Left forelimb (tissue), 1 donor: ENCODE measurements around the gene CLEC11A.
"Not testable (repeated sequence)": the region's sequence is repeated elsewhere in the genome, so short reads cannot be mapped to it uniquely, and the experiment has no call there.

ENCODE experiments used
- DNase-seq: peaks from one replicate; pipeline ENCODE4 v3.0.0-alpha.2; 2018; ENCODE audit warnings: low spot score

The CLEC11A gene

DNA sequence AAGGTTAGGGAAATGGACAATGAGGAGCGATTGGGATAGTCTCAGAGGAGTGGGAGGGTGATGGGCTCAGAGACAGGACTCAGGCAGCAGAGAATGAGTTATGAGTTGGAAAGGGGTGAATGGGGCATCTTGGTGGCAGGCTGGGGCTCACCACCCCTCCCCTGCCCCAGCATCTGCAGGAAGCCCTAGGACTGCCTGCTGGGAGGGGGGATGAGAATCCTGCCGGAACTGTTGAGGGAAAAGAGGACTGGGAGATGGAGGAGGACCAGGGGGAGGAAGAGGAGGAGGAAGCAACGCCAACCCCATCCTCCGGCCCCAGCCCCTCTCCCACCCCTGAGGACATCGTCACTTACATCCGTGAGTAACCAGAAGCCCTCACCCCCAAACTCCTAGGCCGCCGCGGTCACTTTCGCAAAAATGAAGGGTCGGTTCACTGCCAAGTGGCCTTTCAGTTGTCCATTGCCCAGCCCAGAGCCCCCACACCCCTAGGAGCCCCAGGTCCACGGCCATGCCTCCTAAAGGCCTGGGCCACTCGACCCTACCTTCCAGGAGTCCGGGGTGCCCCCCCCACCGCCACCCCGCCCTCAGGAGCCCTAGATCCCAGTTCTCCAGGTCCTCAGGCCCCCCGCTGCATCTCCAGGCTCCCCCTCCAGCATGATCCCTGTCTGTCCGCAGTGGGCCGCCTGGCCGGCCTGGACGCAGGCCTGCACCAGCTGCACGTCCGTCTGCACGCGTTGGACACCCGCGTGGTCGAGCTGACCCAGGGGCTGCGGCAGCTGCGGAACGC, 764 bp downstream of the CLEC11A start:
- DNase-seq = no peak

DNA sequence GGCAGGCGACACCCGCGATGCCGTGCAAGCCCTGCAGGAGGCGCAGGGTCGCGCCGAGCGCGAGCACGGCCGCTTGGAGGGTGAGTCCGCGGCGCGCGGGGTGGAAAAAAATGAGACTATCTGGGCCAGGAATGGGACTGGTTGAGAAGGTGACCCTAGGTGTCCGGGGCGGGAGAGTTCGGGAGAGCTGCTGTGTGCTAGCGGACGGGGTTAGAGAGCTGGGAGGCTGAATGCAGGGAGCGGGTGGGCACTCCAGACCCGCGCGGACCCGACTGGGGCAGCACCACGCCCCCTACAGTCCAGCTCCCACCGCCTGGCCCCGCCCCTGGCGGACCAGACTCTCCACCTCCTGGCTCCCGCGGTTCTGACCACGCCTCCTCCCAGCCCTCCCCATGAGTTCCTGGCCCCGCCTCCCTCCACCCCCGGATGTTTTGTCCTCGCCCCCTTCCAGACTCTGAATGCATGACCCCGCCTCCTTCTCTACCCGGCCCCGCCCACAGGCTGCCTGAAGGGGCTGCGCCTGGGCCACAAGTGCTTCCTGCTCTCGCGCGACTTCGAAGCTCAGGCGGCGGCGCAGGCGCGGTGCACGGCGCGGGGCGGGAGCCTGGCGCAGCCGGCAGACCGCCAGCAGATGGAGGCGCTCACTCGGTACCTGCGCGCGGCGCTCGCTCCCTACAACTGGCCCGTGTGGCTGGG, 1.5 kb downstream of the CLEC11A start:
- peak; percentile 100 for DNase-seq

DNA sequence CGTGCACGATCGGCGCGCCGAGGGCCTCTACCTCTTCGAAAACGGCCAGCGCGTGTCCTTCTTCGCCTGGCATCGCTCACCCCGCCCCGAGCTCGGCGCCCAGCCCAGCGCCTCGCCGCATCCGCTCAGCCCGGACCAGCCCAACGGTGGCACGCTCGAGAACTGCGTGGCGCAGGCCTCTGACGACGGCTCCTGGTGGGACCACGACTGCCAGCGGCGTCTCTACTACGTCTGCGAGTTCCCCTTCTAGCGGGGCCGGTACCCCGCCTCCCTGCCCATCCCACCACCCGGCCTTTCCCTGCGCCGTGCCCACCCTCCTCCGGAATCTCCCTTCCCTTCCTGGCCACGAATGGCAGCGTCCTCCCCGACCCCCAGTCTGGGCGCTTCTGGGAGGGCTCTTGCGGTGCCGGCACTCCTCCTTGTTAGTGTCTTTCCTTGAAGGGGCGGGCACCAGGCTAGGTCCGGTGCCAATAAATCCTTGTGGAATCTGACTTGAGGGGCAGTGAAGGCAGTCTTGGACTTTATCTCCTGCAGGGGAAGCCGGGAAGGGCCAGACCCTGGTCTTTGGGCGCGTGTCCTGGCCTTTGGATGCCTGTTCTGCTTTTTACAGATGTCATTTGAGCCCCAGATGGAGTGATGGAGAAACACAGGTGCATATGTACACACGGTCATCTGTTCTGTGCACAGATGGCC, 2.2 kb downstream of the CLEC11A start:
- no peak for DNase-seq

DNA sequence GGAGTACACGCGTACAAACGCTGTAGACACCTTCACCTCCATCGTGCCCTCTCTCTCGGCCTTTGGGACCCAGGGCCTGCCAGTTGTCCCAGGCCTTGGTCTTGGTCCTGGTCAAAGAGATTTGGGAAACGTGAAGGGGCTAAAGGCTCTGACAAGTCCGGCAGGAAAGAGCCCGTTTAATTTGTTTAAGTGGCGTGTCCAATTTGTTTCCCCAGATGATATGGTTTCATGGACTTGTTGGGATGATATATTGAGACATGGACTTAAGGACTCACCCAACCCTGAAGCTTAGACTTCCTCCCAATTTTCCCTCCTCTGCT, 2.7 kb downstream of the CLEC11A start:
- DNase-seq = no peak

DNA sequence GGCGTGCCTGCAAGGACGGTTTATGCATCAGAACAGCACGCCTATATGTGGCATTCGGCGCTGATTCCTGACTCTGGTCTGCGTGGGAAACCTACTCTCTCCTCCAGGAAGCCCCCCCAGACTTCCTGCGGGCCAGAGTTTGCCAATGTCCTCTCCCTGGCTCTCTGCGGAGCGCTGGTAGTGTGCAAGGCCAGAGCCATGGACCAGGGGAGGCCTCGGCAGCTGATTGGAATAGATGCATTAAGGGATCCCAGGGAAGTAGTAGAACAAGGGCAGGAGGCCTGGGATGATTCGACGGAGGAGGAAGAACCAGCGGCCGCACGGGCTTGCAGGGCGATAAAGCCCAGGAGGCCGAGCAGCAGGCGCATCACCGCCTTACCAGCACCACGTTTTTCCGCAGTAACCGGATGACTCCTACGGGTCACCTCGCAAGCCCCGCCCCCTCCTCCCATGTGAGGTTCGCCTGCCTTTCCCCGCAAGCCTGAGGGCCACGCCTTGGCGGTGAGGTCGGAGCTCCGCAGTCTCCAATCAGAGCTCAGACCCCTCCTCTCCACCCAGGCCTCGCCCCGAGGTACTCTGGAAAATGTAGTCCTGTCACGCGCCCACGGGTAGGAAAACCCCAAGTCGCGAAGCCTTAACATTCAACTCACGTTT, 5.0 kb downstream of the CLEC11A start:
- no peak for DNase-seq

DNA sequence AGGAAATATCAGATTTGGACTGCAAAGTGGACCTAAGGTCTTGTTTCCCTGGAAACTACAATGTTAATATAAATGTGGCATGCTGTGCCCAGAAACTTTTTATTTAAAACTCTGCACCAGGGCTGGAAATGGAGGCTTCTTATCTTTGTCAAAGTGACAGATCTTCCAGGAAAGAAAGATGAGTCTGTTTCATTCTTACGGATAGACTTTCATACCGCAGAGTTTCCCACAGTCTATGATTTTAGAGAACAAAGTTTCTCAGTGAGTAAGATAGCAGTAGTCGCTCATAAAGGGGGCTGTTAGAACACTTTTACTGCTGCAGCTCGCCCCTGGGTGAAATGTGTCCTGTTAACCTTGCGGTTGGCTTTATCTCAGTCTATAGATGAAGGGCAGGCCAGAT, 6.7 kb downstream of the CLEC11A start:
- DNase-seq = no peak

DNA sequence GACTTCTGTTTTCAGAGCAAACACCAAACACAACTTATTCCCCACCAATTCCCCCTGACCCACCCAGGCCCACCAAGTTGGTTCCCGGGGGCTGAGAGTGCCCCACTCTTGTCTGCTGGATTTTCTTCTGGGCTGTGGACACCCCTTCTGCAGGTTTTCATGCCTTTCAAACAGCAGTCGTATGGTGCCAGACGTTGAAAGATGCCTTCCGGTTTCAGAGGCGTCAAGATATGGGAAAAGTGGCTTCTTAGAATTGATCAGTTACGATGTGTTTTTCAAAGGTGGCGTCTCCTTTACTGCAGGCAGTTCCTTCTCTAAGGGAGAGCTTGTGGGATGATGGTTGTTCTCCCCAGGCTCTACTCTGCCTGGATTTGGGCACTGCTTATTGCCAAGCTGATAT, 12.7 kb downstream of the CLEC11A start:
- DNase-seq = no peak

DNA sequence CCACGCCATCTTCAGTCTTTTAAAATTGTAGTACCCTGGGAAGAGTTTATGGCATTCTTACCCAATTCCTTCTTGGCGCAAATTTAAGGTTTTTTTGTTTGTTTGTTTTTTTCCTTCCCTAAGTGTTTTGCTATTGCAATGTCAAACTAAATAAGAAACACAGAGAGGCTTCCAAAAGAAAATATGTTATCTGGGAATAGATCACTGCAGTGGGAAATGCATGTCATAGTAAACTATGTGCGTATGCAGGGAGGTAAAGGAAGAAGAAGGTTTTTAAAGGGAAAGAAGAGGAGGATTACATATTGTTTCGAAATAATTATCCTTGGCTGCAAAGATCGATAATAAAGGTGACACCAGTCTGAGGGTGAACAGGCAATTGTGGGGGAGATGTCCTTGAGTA, 13.2 kb downstream of the CLEC11A start:
- no peak for DNase-seq

DNA sequence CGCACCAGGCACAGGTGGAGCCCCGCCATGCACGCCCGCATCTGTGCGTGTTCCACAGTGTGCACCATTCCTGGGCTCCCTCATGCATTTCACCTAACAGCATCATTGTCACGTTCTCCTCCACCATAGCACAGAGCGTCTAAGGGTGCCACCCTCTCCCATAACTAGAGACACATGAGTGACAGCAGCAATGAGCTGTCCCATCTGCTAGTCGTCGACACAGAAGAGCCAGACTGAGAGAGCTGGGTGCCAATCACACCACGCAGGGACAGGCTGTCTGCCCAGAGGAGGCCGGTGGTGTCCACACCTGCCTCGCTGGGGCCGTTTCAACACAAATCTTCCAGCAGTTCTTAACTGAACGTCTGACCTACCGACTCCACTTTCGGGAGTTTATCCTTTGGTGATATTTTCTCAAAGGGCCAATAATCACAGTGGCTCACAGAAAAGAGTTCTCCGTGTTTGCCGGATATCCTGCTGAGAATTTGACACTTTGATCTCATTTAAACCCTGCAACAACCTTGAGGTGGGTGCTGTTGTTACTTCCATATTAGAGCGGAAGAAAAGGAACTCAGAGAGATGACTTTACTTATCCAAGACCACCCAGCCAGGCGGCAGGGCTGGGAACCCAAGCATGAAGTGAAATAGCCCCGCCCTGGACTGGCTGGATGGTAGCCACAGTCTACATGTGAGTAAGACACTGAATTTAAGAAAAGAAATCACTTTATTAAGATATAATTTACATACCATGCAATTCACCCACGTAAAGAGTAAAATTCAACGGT, 16.2 kb downstream of the CLEC11A start:
- DNase-seq = no peak

DNA sequence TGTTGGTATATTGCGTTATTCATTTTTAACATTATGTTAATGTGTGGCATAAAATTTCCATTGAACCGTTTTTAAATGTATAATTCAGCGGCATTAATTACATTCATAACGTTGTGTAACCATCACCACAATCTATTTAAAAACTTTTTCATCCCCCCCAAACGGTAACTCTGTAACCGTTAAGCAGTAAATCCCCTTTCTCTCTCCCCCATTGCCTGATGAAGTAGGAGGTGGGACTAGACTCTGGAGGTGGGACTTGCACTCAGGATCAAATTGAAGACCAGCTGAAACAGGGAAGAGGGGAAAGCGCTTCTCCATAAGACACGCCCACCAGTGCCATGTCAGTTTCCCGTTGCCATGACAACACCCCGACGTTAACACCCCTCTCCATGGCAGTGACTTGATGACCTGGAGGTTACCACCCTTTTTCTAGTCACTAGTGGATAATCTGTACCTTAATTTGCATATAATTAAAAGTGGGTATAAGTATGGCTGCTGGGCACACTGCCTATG, 16.8 kb downstream of the CLEC11A start:
- no peak for DNase-seq

DNA sequence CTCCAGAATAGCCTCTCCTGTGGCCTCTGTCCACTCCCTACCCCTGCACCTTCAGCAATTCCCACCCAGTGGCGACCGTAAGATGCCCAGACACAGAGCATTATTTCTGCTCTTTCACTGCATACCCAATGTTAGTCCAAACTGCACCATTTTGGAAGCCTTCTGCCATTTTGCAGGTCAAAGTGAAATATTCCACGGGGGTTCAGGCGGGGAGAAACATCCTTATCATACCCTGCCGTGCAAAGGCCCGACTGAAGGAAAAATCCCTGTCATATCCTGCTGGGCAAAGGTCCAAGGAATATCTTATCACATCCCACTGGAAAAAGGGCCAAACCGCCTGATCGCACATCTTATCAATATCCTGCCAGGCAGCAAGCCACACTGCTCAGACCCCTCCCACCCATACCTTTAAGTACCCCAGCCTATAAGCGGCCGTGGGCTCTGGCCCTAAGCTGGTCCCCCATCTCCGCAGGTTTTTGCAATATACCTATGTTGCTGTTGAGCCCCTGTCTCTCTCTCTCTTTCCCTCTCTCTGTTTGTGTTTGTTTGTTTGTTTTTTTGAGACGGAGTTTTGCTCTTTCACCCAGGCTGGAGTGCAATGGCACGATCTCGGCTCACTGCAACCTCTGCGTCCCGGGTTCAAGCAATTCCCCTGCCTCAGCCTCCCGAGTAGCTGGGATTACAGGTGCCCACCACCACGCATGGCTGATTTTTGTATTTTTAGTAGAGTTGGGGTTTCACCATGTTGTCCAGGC, 18.2 kb downstream of the CLEC11A start:
- DNase-seq = no peak

DNA sequence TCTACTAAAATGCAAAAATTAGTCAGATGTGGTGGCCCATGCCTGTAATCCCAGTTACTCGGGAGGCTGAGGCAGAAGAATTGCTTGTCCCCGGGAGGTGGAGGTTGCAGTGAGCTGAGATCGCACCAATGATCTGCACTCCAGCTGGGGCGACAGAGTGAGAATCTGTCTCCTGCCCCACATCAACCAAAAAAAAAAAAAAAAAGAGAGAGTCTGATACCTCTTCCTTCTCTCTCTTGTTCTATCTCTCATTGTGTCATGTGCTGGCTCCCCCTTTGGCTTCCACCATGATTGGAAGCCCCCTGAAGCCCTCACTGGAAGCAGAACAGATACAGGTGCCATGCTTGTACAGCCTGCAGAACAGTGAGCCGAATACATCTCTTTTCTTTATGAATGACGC, 20.4 kb downstream of the CLEC11A start:
- no peak for DNase-seq

DNA sequence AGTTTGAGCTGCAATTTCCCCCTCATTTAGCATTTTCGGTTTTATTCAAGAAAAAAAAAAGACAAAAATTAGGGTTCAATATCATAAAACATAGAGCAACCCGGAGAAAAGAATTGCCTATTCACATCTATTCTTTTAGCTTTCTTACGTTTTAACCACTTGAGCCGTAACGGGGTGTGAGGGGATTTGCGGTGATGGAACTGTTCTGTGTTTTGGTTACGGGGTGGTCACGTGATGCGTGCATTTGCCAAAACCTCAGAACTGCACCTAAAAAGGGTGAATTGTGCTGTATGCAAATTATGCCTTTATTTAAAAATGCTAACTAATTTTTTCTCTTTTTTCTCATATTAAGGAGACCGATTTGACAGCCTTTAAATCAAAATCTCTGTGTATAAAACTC, 22.1 kb downstream of the CLEC11A start:
- DNase-seq = no peak

DNA sequence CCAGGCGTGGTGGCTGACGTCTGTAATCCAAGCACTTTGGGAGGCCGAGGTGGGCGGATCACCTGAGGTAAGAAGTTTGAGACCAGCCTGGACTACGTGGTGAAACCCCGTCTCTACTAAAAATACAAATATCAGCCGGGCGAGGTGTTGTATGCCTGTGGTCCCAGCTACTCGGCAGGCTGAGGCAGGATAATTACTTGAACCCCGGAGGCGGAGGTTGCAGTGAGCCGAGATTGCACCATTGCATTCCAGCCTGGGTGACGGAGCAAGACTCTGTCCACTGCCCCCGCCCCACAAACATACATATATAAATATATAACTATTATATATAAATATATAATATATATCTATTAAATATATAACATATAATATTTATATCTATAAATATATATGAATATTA, 24.0 kb downstream of the CLEC11A start:
- DNase-seq = not testable (repeated sequence)

DNA sequence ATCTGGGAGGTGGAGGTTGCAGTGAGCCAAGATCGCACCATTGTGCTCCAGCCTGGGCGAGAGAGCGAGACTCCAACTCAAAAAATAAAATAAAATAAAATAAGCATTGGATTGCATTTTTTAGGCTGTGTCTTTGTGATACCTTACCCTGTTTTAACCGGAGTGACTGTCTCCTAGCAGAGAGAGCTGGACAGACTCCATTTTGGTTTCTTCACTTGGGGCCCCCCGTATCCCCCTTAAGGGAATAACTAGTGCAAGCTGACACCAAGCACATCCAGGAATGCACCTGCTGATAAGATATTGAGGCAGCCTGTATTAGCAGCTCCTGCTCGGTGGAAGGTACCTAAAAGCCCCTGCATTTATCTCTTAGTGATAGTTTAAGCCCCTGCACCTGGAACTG, 26.3 kb downstream of the CLEC11A start:
- DNase-seq = no peak

DNA sequence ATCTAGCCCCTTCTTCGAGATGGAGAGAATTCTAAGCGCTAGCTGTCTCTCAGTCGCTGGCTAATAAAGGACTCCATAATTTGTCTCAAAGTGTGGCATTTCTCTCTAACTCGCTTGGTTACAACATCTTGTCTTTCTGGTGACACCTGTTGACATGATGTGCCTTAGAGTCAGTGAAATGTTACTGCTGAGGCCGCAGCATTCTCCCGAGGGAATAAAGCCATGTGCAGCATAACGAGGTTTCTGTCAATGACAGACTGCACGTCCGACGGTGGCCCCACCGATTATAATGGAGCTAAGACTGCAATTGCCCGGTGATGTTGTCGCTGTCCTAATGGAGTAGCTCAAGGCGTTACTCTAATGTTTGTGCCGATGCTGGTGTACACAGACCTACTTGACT, 26.8 kb downstream of the CLEC11A start:
- DNase-seq = no peak

DNA sequence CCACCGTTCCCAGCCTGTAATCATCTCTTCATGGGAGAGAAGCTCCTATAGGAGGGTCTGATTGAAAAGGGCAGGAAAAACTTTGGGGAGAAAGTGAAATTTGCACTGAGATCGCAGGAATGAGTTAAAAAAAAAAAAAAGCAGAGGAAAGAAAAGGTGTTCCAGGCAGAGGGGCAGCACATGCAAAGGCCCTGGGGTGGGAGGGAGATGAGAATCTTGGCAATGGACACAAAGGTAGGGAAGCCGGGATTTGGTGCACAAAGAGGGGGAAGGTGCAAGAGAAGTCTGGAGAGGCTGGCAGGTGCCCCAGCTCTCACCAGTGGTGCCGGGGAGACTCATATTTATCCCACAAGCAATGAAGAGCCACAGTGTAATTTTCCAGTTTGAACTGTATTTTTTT, 30.7 kb downstream of the CLEC11A start:
- DNase-seq = no peak

DNA sequence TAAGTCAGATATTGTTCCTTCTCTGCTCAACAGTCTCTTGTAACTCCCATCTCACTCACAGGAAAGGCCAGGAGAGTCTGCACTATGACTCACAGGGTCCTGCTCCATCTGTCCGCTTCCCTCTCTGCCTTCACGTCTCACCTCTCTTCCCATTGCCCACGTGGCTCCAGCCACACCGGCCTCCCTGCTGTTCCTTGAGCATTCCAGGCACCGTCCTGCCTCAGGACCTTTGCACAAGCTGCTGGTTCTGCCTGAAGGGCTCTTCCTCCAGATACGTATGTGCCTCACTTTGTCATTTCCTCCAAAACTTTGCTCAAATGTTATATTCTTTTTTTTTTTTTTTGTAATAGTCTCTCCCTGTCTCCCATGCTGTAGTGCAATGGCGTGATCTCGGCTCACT, 33.1 kb downstream of the CLEC11A start:
- not testable (repeated sequence) for DNase-seq

DNA sequence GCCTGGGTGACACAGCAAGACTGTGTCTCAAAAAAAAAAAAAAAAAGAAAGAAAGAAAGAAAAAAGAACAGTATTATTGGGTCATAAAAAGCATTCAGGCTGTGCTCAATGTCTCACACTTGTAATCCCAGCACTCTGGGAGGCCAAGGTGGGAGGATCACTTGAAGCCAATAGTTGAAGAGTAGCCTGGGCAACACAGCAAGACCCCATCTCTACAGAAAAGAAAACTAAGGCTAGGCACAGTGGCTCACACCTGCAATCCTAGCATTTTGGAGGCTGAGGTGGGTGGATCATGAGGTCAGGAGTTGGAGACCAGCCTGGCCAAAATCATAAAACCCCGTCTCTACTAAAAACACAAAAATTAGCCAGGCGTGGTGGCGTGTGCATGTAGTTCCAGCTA, 34.5 kb downstream of the CLEC11A start:
- DNase-seq = not testable (repeated sequence)

DNA sequence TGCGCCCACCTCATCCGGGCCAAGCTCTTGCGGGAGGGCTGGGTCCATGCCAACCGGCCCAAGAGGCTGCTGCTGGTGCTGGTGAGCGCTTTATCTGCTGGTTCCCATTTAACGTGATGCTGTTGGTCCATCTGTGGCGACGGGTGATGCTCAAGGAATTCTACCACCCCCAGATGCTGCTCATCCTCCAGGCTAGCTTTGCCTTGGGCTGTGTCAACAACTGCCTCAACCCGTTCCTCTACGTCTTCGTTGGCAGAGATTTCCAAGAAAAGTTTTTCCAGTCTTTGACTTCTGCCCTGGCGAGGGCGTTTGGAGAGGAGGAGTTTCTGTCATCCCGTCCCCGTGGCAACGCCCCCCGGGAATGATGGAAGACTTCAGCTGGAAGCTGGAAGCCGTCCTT, 35.9 kb downstream of the CLEC11A start:
- not testable (repeated sequence) for DNase-seq

DNA sequence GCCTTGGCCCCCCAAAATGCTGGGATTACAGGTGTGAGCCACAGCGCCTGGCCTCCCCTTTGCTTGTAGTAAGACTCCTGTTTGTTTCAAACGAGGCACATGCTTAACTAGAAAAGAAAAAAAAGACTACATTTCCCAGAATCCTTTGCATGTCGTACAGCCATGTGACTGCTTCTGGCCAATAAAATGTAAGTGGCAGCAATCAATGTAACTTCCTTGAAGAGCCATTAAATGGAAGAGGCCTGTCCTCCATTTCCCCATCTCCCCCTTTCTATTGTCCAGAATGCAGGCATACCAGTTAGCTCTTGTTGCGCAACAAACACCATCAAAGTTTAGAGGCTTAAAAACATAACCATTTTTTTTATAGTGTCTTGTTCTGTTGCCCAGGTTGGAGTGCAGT, 36.7 kb downstream of the CLEC11A start:
- no peak for DNase-seq
